NOMO-1 treated with dmso at 0.1 percent for 144 hours (cell line): Measurements from ENCODE around the gene MLLT10.
A peak's percentile ranks its signal among the peaks of the same experiment; 100 is the strongest.

Source experiments
- DNase-seq: peaks from one replicate; lab custom pipeline; 2025; ENCODE audit not compliant: unreplicated experiment; lab: John Stamatoyannopoulos, UW

MLLT10 gene

GRCh38 chr10:21727452-21728168 is 193.6 kb downstream of the MLLT10 start:
- no peak for DNase-seq

GRCh38 chr10:21728618-21729017 is 194.6 kb downstream of the MLLT10 start:
- DNase-seq = no peak

- peak; percentile 42 for DNase-seq
Measured at GRCh38 chr10:21732067-21732772, 198.2 kb downstream of the MLLT10 start.

GRCh38 chr10:21733710-21734109 is 199.7 kb downstream of the MLLT10 start:
- DNase-seq = no peak

- peak; percentile 43 for DNase-seq
Measured at GRCh38 chr10:21737106-21737505, 203.1 kb downstream of the MLLT10 start.

DNA sequence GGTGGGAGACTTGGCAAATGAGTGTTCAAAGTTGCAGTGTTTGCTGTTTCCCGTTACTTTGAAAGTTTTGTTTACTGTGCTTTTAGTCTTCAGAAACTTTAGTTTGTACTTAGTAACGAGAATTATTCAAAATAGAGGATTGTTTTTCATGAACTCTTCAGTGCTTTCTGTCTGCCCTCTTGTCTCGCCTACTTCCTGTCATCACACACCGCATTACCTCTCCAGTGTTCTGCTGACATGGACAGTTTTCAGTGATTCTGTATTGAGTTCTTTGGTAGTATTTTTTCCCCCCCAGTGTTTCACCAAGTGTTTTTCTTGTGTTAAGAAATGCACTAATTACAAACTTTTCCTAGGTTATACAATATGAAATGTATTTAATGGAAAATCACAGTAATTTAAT is 207.0 kb downstream of the MLLT10 start:
- no peak for DNase-seq

DNA sequence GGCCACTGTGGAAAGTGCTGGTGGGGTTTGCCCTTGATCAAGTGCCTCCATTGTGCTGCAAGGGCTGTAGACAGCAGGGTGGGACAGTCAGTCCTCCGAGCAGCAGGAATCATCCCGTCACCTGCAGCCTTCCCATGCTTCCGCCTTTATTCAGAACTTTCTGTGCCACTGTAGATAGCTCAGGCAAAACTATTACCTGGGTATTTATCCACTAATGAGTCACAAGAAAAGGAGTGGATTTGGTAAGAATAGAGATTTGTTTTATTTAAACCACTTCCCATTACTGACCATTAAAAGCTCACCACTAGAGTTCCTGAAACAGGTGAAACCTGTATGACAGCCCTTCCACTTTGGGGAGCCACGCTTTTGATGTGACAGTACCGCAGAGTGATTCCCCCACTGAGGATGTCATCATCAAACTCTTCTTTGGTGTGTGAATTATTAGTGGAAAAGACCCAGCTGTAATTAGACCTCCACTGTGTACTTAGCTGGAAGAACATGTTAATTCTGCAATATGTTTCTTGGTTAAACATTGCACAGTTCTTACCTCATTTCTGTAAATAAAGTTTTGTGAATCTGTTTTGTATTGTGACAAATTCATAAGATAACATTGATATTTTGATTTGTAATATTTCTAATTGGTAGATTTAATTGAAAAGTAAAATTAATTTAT is 208.8 kb downstream of the MLLT10 start:
- no peak for DNase-seq

GRCh38 chr10:21744223-21744622 is 210.2 kb downstream of the MLLT10 start:
- DNase-seq = no peak

- no peak for DNase-seq
Measured at GRCh38 chr10:21746118-21746517, 212.1 kb downstream of the MLLT10 start.

- DNase-seq = no peak
Measured at GRCh38 chr10:21747809-21748208, 213.8 kb downstream of the MLLT10 start.

DNA sequence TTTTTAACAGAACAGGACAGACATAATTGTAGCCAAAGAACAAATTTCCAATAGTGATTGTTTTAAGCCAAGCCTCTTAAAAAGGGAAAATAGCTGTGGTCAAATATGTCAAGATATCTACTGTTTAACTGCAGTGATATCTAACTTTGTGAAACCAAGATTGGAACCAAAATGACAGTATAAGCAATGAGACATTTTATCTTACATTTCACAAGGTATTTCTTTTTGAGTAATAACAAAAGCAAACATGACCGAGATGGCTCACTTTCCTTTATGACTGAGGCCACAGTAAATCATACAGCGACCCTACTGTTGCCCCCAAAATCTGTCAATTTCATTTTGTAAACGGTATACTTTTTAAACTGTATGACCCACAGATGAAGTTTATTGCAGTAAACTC is 215.8 kb downstream of the MLLT10 start:
- no peak for DNase-seq

DNA sequence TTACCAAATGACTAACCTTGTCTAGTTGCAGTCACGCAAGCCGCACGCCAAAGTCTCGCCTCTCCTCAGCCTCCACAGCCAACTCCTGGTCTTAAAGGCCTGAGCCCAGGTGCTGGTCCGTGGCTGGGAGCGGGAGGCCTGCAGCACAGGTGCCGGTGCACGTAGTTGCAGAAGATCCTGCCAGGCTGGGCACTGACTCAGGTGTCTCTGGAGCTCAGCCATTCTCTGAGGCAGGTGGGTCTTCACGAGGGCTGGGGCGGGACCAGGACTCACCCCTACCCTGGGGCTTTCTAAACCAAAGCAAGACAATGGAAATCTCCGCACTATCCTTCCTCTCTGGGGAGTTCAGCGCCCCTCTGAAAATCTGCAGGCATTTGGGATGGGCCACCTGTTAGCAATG is 216.4 kb downstream of the MLLT10 start:
- no peak for DNase-seq

- DNase-seq = no peak
Measured at GRCh38 chr10:21751341-21752310, 217.6 kb downstream of the MLLT10 start.

DNA sequence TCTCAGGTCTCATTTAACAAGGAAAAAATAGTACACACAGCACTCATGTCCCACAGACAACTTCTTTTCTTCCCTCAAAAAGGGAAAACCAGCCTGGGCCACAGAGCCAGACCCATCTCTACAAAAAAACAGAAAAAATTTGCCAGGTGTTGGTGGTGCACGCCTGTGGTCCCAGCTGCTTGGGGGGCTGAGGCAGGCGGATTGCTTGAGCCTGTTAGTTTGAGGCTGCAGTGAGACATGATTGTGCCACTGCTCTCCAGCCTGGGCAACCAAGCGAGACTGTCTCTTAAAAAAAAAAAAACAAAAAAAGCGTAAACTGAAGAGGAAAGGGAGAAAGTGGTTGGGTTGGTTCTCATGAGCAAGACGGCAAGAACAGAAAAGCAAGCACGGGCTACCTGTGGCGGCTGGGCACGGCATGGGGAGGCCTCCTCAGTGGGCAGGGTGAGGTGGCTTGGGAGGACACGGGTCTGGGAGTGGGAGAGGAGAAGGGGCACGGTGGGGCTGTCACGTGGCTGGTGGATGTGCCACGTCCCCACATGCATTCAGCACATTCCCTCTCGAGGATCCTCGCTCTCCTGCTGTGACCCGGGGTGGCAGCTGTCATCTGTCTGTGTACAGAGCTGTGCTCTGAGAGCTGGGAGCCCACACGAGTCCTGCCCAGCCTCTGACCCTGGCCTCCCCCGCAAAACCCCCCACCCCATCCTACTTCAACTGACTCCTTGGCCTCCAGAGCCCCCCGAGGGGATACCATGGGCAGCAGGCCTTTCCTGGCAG is 219.7 kb downstream of the MLLT10 start:
- DNase-seq = no peak

- no peak for DNase-seq
Measured at GRCh38 chr10:21754410-21755011, 220.5 kb downstream of the MLLT10 start.

- DNase-seq = no peak
Measured at GRCh38 chr10:21756707-21757106, 222.7 kb downstream of the MLLT10 start.

- DNase-seq = no peak
Measured at GRCh38 chr10:21757185-21757901, 223.3 kb downstream of the MLLT10 start.

- no peak for DNase-seq
Measured at GRCh38 chr10:21758239-21758638, 224.2 kb downstream of the MLLT10 start.

GRCh38 chr10:21758696-21759095 is 224.7 kb downstream of the MLLT10 start:
- no peak for DNase-seq
